ENCODE data around the gene LCLAT1. TPM values are rescaled to one million over a fixed set of nuclear protein-coding genes. Genes with fewer than 3 reads are reported as not detected.

Gene LCLAT1
- total RNA-seq, 1 experiment from 2014 or later: 32.9 TPM

GRCh38 chr2:30559544-30560275 lies 112.7 kb downstream of the LCLAT1 start:
- Histone ChIP-seq H3K79me2 (ENCODE audit: insufficient read depth, low read length) (no peaks in the 10 kb centered on the region), H2BK20ac (ENCODE audit: low read depth, low read length, poor library complexity, severe bottlenecking) (no peak overlapping the region), H4K8ac (replicated peaks; ENCODE audit: insufficient read length, low read depth, low read length) (no peak overlapping the region), H3K14ac (ENCODE audit: insufficient read depth, low read length) (no peak overlapping the region), H4K5ac (ENCODE audit: insufficient read length, low read depth, low read length) (no peak overlapping the region), H3K18ac (ENCODE audit: insufficient read length, low read depth, low read length) (no peak overlapping the region), H2BK12ac (ENCODE audit: insufficient read length, low read depth, low read length) (no peak overlapping the region), H3T11ph (ENCODE audit: low read length) (no peak overlapping the region), H3K23me2 (ENCODE audit: insufficient read length, low read depth, low read length, poor library complexity, severe bottlenecking) (no peaks in the 10 kb centered on the region), H3K27ac (ENCODE audit: insufficient read length, low read depth, low read length) (no peak overlapping the region), H3K56ac (ENCODE audit: insufficient read length, low read depth, low read length) (no peak overlapping the region), H3K4ac (ENCODE audit: low read depth, low read length) (no peak overlapping the region), H3K9me3 (ENCODE audit: control insufficient read depth, low read depth, low read length) (no peaks in the 10 kb centered on the region), H3K79me1 (ENCODE audit: insufficient read depth, low read depth, low read length, poor library complexity, severe bottlenecking) (no peaks in the 10 kb centered on the region), H4K20me1 (ENCODE audit: control insufficient read depth, insufficient read depth, insufficient read length) (no peaks in the 10 kb centered on the region), H3K27me3 (ENCODE audit: insufficient read depth, low read length) (no peaks in the 10 kb centered on the region), H2AK5ac (ENCODE audit: insufficient read length, low read length) (no peak overlapping the region), H3K4me2 (ENCODE audit: insufficient read depth, insufficient read length, low read length) (no peak overlapping the region), H3K23ac (ENCODE audit: insufficient read length, low read depth, low read length) (no peak overlapping the region), H2BK5ac (ENCODE audit: insufficient read length, low read length) (no peak overlapping the region), H2BK120ac (ENCODE audit: low read depth, low read length, poor library complexity, severe bottlenecking) (no peak overlapping the region), H2BK15ac (ENCODE audit: low read depth, low read length) (no peak overlapping the region), H3K9ac (ENCODE audit: extremely low read depth, insufficient read length, low read length) (no peak overlapping the region), H4K91ac (ENCODE audit: insufficient read length, low read depth, low read length) (no peak overlapping the region), H3K4me1 (ENCODE audit: insufficient read depth, low read length) (no peaks in the 10 kb centered on the region), H2AFZ (ENCODE audit: low read length) (no peak overlapping the region)
- Mint-ChIP-seq H3K36me3 (ENCODE audit: insufficient read depth in 1 of 3, low read depth in 3 of 3) (peaks cover 2 to 8% (median 5%) of the 10 kb centered on the region in 3 experiments; a peak in 5 of 7 replicates), H3K9me3 (no peaks in the 10 kb centered on the region), H3K27ac (0 out of 7 replicates have a peak overlapping the region, but pooled peaks of 1 of the 3 experiments have one; percentile 22), H3K4me1 (no peaks in the 10 kb centered on the region), H3K27me3 (ENCODE audit: low read depth) (no peaks in the 10 kb centered on the region), H3K4me3 (no peak overlapping the region)
- TF ChIP-seq CTCF (conservative IDR thresholded peaks at IDR 0.05): no peak
- WGBS (ENCODE audit: extremely low coverage, insufficient read length, low lambda C conversion rate): no CpG with 5 or more reads among the region's 1 CpG
- no peak for DNase-seq

Measured in H9 (cell line).